Tracheal epithelial cell (primary cell): ENCODE measurements around the gene ZNF660. TPM values are rescaled to one million over a fixed set of nuclear protein-coding genes. Genes with fewer than 3 reads are reported as not detected.

ENCODE experiments used
- total RNA-seq: library from RNA; depleted of rRNA; stranded (reverse); fragments of >200 nt; gene quantifications from 2 replicates; pipeline ENCODE4 v1.2.1, GENCODE V29; 2014

ZNF660 gene
- 1.4 TPM in 1 of 2 replicates, not detected in the other for total RNA-seq

GRCh38 chr3:44584646-44585501, at the start of gene ZNF660:
ZNF660 (plus strand) TSS chr3:44584964; CDS start chr3:44594194, 9,230 bp downstream.

GRCh38 chr3:44554626-44555592, 29.9 kb upstream of the ZNF660 start, which contains the start of gene ZKSCAN7:
ZKSCAN7 (plus strand) TSS chr3:44555193; CDS start chr3:44557048, 1,855 bp downstream.

DNA sequence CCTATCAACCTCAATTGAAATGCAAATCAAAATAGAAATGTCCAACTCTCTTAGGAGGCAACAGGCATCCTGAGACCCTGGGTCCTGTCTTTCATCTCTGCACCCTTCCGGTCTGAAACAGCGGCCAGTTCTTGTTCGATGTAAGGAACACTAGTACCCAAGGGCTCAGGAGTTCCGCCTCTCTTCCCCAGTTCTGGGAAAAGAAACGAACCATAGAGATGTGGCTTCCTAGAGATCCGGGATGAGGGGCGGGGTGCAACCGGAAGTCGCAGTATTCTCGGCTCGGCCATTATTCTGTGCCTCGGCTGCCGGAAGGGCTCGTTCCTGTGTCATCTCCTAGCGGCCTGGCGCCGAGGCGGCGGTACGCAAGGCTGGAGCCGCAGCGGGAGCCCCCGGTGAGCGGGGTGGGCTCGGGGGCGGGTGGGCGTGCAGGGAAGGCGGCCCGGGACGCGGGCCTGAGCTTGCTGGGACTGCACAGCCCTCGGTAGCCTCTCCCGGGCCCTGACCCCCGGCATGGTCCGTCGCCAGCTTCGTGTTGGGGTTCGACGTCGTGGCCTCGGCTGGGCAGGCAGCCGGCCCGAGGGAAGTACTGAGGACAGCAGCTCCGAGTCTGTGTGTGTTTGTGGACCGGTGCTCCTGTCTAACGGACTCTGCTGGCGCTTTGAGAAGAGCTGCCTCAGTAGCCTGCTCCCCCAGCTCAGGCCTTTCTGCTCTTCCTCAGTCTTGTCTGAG, 40.2 kb downstream of the ZNF660 start, which contains the start of gene ZNF197:
Gene ZNF197, plus strand, starts transcription at position 288 of the 732 bp plus-strand sequence. CDS start 4,119 bp downstream, outside the sequence.

DNA sequence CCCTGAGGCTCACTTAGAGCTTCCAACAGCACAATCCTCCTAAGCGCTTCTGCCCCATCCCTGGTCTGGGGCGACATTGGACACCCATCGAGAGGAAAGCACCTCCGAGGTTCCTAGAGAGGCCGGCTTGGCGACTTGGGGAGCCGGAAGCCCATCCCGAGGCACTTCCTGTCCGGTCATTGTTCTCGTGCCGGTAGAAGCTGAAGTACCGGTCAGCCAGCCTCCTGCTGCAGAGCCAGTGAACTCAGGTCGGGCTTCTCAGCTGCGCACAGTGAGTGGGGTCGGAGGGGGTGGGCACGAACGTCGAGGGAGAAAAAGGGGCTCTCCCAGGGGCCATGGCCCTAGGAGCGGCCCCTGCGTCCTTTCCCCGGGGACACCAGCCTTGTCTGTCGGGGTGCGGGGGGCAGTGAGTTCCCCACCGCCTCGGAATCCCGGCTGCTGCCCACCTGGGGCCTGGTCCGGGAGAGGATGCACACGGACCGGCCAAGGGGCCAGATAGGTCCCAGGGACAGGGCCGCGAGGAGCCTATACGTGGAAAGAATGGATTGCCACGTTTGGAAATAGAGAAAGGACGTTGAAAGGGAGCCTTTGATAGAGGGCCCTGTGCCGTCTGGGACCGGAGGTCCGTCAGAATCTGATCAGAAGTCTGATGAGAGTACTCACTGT, 63.9 kb downstream of the ZNF660 start, which contains the start of gene ZNF35:
Gene ZNF35, plus strand, starts transcription at position 169 of the 666 bp plus-strand sequence. CDS start 2,336 bp downstream, outside the sequence.

Other genes with a start within 250 kb of the ZNF660 start
- gene TCAIM, start 246.2 kb upstream of the ZNF660 start, total RNA-seq = 25.3 and 46.0 TPM in 2 replicates
- 4.0 and 5.1 TPM in 2 replicates for gene ZNF445, start 107.3 kb upstream of the ZNF660 start, total RNA-seq
- 1.3 and 3.9 TPM in 2 replicates for gene ZKSCAN7, start 29.8 kb upstream of the ZNF660 start, total RNA-seq
- 11.6 and 15.6 TPM in 2 replicates for gene ZNF197, start 40.1 kb downstream of the ZNF660 start, total RNA-seq
- gene ZNF35, start 63.8 kb downstream of the ZNF660 start, total RNA-seq = 14.9 and 15.1 TPM in 2 replicates
- gene ZNF502, start 127.7 kb downstream of the ZNF660 start, total RNA-seq = 2.7 and 5.8 TPM in 2 replicates
- 2.8 and 4.3 TPM in 2 replicates for gene ZNF501, start 144.7 kb downstream of the ZNF660 start, total RNA-seq
- 11.1 and 21.3 TPM in 2 replicates for gene KIAA1143, start 176.7 kb downstream of the ZNF660 start, total RNA-seq
- gene KIF15, start 176.8 kb downstream of the ZNF660 start, total RNA-seq = 0.85 and 2.4 TPM in 2 replicates